ENCODE data around the gene RHBDL2.
"Not testable (repeated sequence)": the region's sequence is repeated elsewhere in the genome, so short reads cannot be mapped to it uniquely, and the experiment has no call there.

RHBDL2 gene

GRCh38 chr1:38929476-38929875, 12.2 kb downstream of the RHBDL2 start:
- DNase-seq, result no peak

- DNase-seq, result no peak
These were observed 12.6 kb downstream of the RHBDL2 start for GRCh38 chr1:38929054-38929453.

- no peak for DNase-seq
These were observed 15.5 kb downstream of the RHBDL2 start for GRCh38 chr1:38926091-38926490.

GRCh38 chr1:38925391-38925790, 16.2 kb downstream of the RHBDL2 start:
- DNase-seq, result no peak

- DNase-seq, result no peak
These were observed 18.0 kb downstream of the RHBDL2 start for GRCh38 chr1:38923607-38924006.

- DNase-seq, result no peak
These were observed 22.5 kb downstream of the RHBDL2 start for GRCh38 chr1:38919130-38919529.

GRCh38 chr1:38918568-38918967, 23.1 kb downstream of the RHBDL2 start:
- no peak for DNase-seq

- no peak for DNase-seq
These were observed 23.9 kb downstream of the RHBDL2 start for GRCh38 chr1:38917772-38918171.

- DNase-seq, result no peak
These were observed 24.3 kb downstream of the RHBDL2 start for GRCh38 chr1:38917337-38917736.

- no peak for DNase-seq
These were observed 26.2 kb downstream of the RHBDL2 start for GRCh38 chr1:38915352-38915948.

GRCh38 chr1:38914908-38915307, 26.7 kb downstream of the RHBDL2 start:
- DNase-seq, result not testable (repeated sequence)

GRCh38 chr1:38908821-38909220, 32.8 kb downstream of the RHBDL2 start:
- DNase-seq, result no peak

GRCh38 chr1:38905985-38906384, 35.6 kb downstream of the RHBDL2 start:
- no peak for DNase-seq

GRCh38 chr1:38899560-38899959, 42.1 kb downstream of the RHBDL2 start:
- no peak for DNase-seq

- DNase-seq, result no peak
These were observed 42.9 kb downstream of the RHBDL2 start for GRCh38 chr1:38898653-38899230.

GRCh38 chr1:38896169-38896568, 45.5 kb downstream of the RHBDL2 start:
- DNase-seq, result no peak

- DNase-seq, result no peak
These were observed 48.7 kb downstream of the RHBDL2 start for GRCh38 chr1:38892976-38893375.

- DNase-seq, result no peak
These were observed 49.9 kb downstream of the RHBDL2 start for GRCh38 chr1:38891753-38892152.

GRCh38 chr1:38889589-38889988, 52.0 kb downstream of the RHBDL2 start:
- no peak for DNase-seq

GRCh38 chr1:38888423-38889333, 53.0 kb downstream of the RHBDL2 start:
- no peak for DNase-seq

GRCh38 chr1:38885092-38885491, 56.5 kb downstream of the RHBDL2 start:
- no peak for DNase-seq

- no peak for DNase-seq
These were observed 60.1 kb downstream of the RHBDL2 start, which contains the start of gene GJA9 for GRCh38 chr1:38881487-38881886. GJA9 (minus strand) TSS chr1:38881587; CDS start chr1:38876098, 5,489 bp downstream.

GRCh38 chr1:38875811-38876210, 65.8 kb downstream of the RHBDL2 start:
- no peak for DNase-seq
